Natural killer cell (primary cell): ENCODE measurements around the gene TMEM38A. TPM values are rescaled to one million over a fixed set of nuclear protein-coding genes. Genes with fewer than 3 reads are reported as not detected.
A peak's percentile ranks its signal among the peaks of the same experiment; 100 is the strongest.
"Not testable (repeated sequence)": the region's sequence is repeated elsewhere in the genome, so short reads cannot be mapped to it uniquely, and the experiment has no call there.

Source experiments
- ATAC-seq, 3 donors: fragments of 150-1000 bp in 2 of 3; fragments of 200-7000 bp in 1 of 3; cut with Tn5 transposase; 1 replicate in 1 of 3; 2 replicates in 2 of 3; pipeline ENCODE4 v1.10.0; 2021; ENCODE audit warnings: mild to moderate bottlenecking in 2 of 3, moderate library complexity in 2 of 3
- DNase-seq, 2 donors: peaks; one replicate each; pipeline versions ENCODE4 v3.0.0 to v3.0.0-alpha.2; 2013 to 2021; ENCODE audit warnings: mixed read lengths in 1 of 2
- H3K27ac ChIP-seq: one replicate; pipeline ENCODE4 v1.5.1; 2013; ENCODE audit warnings: mild to moderate bottlenecking, low read length
- H3K27me3 ChIP-seq: one replicate; pipeline ENCODE4 v1.6.1; 2013; ENCODE audit warnings: low read length; ENCODE audit not compliant: control insufficient read depth, insufficient read depth
- H3K36me3 ChIP-seq: one replicate; pipeline ENCODE4 v1.6.1; 2013; ENCODE audit warnings: low read length; ENCODE audit not compliant: control insufficient read depth, insufficient read depth
- H3K4me1 ChIP-seq: one replicate; pipeline ENCODE4 v1.6.1; 2013; ENCODE audit warnings: low read length; ENCODE audit not compliant: control insufficient read depth, insufficient read depth
- H3K4me3 ChIP-seq: one replicate; pipeline ENCODE4 v1.5.1; 2013; ENCODE audit warnings: low read length
- H3K9me3 ChIP-seq: one replicate; pipeline ENCODE4 v1.6.1; 2013; ENCODE audit warnings: low read length; ENCODE audit not compliant: control insufficient read depth, insufficient read depth
- H3K27ac Mint-ChIP-seq, 2 donors: one replicate each; pipeline ENCODE4 v1.8.0; 2022; ENCODE audit warnings: mild to moderate bottlenecking in 2 of 2, mixed read lengths in 2 of 2, moderate library complexity in 1 of 2
- H3K27me3 Mint-ChIP-seq, 2 donors: one replicate each; pipeline ENCODE4 v1.8.0; 2022; ENCODE audit warnings: low read depth in 2 of 2, mixed read lengths in 2 of 2
- H3K36me3 Mint-ChIP-seq: one replicate; pipeline ENCODE4 v1.8.0; 2022; ENCODE audit warnings: mixed read lengths
- H3K4me1 Mint-ChIP-seq, 2 donors: one replicate each; pipeline ENCODE4 v1.8.0; 2022; ENCODE audit warnings: mixed read lengths in 2 of 2
- H3K4me3 Mint-ChIP-seq: one replicate; pipeline ENCODE4 v1.8.0; 2022; ENCODE audit warnings: mild to moderate bottlenecking, moderate library complexity, mixed read lengths
- H3K9me3 Mint-ChIP-seq, 2 donors: one replicate each; pipeline ENCODE4 v1.8.0; 2022; ENCODE audit warnings: mixed read lengths in 2 of 2
- WGBS: methylation state at CpG from one replicate; pipeline ENCODE4 v1.1.7; 2013; ENCODE audit warnings: missing lambda C conversion rate; ENCODE audit not compliant: insufficient coverage; 5-methylcytosine and 5-hydroxymethylcytosine counted together
- intact Hi-C: fragments of 100-400 bp; cut with micrococcal nuclease; formaldehyde crosslinking; loops from one replicate; pipeline ENCODE4 v1.14.2; 2022
- total RNA-seq, 4 donors: library from RNA; stranded (reverse); fragments of 120-200 nt in 1 of 4; gene quantifications; one replicate each; pipeline versions ENCODE4 v1.2.3 to v1.2.4, GENCODE V29; 2013 to 2022
- TF ChIP-seq, protein P1 (sequence below): fragments of 200-600 bp; IDR thresholded peaks from one replicate; pipeline ENCODE4 v1.8.0; 2022; ENCODE audit warnings: antibody characterized with exemption

Gene TMEM38A
- total RNA-seq, 3 donors from 2014 or later (not counting 1 experiment from before 2014, with no cell fraction given): 0.29 to 2.2 (median 0.89) TPM

DNA sequence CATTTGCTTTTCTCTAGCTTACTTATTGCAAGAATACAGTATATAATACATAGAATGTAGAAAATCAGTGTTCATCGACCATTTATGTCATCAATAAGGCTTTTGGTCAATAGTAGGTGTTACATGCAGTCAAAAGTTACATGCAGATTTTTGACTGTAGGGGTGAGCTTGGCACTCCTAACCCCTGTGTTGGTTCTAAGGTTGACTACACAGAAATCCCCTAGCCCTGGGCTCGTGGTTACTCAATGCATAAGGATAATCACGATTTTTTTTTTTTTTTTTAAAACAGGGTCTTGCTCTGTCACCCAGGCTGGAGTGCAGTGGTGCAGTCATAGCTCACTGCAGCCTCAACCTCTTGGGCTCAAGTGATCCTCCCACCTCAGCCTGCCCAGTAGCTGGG, 54.7 kb downstream of the TMEM38A start:
- Mint-ChIP-seq H3K36me3 (no peaks in the 10 kb centered on the region), H3K4me3 (no peak overlapping the region), H3K27ac (no peak overlapping the region), H3K9me3 (no peaks in the 10 kb centered on the region), H3K4me1 (peaks cover 12 to 16% of the 10 kb centered on the region in 2 donors), H3K27me3 (peaks cover 0 to 2% of the 10 kb centered on the region in 2 donors)
- Histone ChIP-seq H3K4me3 (no peak overlapping the region), H3K27me3 (no peaks in the 10 kb centered on the region), H3K36me3 (no peaks in the 10 kb centered on the region), H3K4me1 (peaks cover 23% of the 10 kb centered on the region), H3K9me3 (no peaks in the 10 kb centered on the region), H3K27ac (no peak overlapping the region)
- 57% methylated on average over 3 of the region's 3 CpGs for WGBS
- ATAC-seq: no peak
- intact Hi-C loops: no loop called here
- TF ChIP-seq, protein P1, sequence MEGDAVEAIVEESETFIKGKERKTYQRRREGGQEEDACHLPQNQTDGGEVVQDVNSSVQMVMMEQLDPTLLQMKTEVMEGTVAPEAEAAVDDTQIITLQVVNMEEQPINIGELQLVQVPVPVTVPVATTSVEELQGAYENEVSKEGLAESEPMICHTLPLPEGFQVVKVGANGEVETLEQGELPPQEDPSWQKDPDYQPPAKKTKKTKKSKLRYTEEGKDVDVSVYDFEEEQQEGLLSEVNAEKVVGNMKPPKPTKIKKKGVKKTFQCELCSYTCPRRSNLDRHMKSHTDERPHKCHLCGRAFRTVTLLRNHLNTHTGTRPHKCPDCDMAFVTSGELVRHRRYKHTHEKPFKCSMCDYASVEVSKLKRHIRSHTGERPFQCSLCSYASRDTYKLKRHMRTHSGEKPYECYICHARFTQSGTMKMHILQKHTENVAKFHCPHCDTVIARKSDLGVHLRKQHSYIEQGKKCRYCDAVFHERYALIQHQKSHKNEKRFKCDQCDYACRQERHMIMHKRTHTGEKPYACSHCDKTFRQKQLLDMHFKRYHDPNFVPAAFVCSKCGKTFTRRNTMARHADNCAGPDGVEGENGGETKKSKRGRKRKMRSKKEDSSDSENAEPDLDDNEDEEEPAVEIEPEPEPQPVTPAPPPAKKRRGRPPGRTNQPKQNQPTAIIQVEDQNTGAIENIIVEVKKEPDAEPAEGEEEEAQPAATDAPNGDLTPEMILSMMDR: no peak
- DNase-seq: no peak

DNA sequence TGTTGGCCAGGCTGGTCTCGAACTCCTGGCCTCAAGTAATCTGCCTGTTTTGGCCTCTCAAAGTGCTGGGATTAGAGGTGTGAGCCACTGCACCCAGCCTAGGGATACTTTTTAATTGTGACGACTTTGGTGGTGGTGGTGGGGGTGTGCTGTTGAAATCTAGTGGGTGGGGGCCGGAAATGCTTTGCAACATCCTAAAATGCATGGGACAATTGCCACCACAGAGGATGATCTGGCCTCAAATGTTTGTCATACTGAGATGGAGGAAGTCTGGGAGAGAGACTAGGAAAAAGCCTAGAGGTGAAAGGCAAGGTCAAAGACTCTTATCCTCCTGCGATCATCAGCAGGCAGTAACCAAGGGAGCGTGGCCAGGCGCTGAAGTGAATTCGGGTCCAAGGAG, 60.1 kb downstream of the TMEM38A start:
- H3K36me3 ChIP-seq: no peaks in the 10 kb centered on the region
- 78% methylated on average over 7 of the region's 7 CpGs for WGBS
- DNase-seq (no peak), ATAC-seq (no peak)
- H3K27ac Mint-ChIP-seq: peak overlapping the region; percentile 0 to 67
- intact Hi-C loops: no loop called here
- TF ChIP-seq, protein P1: no peak
- H3K4me3 ChIP-seq: no peak overlapping the region
- peaks cover 12 to 16% of the 10 kb centered on the region in 2 donors for H3K4me1 Mint-ChIP-seq
- H3K36me3 Mint-ChIP-seq: no peaks in the 10 kb centered on the region
- H3K9me3 Mint-ChIP-seq: no peaks in the 10 kb centered on the region
- H3K9me3 ChIP-seq: no peaks in the 10 kb centered on the region
- H3K4me1 ChIP-seq: peaks cover 20% of the 10 kb centered on the region
- no peak overlapping the region for H3K27ac ChIP-seq
- H3K27me3 Mint-ChIP-seq: no peaks in the 10 kb centered on the region
- H3K27me3 ChIP-seq: no peaks in the 10 kb centered on the region
- no peak overlapping the region for H3K4me3 Mint-ChIP-seq

DNA sequence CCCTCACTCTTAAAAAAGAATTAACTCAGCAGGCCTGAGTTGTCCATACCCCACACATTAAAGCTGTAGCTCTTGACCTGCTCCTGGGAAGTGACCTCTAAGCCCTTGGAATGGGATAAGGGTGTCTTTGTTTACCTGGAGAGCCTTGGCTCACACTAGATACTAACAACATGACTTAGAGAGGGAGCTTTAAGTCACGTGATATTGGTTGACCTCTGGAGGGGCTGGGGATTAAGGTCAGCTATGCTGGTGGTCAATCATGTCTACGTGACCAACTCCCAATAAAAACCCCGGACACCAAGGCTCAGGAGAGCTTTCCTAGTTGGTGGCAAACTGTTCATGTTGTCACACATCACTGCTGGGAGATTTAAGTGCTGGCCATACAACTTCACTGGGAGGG, 61.7 kb downstream of the TMEM38A start:
- DNase-seq (no peak), ATAC-seq (no peak)
- Mint-ChIP-seq H3K27me3 (no peaks in the 10 kb centered on the region), H3K27ac (peak overlapping the region in 1 of 2 donors; percentile 49), H3K9me3 (no peaks in the 10 kb centered on the region), H3K4me1 (peaks cover 12 to 16% of the 10 kb centered on the region in 2 donors), H3K4me3 (no peak overlapping the region), H3K36me3 (no peaks in the 10 kb centered on the region)
- WGBS: 82% methylated on average over 3 of the region's 3 CpGs
- intact Hi-C loops: no loop called here
- TF ChIP-seq, protein P1: no peak
- Histone ChIP-seq H3K27me3 (no peaks in the 10 kb centered on the region), H3K36me3 (no peaks in the 10 kb centered on the region), H3K4me1 (peaks cover 20% of the 10 kb centered on the region), H3K27ac (no peak overlapping the region), H3K4me3 (no peak overlapping the region), H3K9me3 (no peaks in the 10 kb centered on the region)

DNA sequence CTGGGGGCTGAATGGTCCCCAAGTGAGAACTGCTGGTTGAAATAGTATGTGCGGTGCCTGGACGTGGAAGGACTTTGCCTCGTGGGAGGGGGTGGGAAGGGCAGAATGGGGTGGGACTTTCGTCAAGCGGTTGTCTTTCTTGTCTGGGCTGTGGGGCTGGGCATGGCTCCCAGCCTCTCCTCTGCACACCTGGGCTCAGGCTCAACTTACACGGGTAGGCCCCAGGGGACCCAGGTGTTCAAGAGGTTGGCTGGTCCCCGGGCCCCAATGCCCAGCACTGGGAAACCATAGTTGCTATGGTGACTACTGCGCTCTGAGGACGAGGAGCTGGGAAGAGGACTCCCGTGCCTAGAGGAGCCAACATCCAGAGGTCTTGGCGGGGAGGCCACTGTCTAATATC, 66.0 kb downstream of the TMEM38A start:
- H3K27me3 Mint-ChIP-seq: no peaks in the 10 kb centered on the region
- Histone ChIP-seq H3K27ac (no peak overlapping the region), H3K27me3 (no peaks in the 10 kb centered on the region), H3K4me1 (no peaks in the 10 kb centered on the region), H3K4me3 (no peak overlapping the region), H3K9me3 (no peaks in the 10 kb centered on the region), H3K36me3 (no peaks in the 10 kb centered on the region)
- WGBS: 79% methylated on average over 11 of the region's 11 CpGs
- DNase-seq (no peak), ATAC-seq (no peak)
- no peak overlapping the region for H3K27ac Mint-ChIP-seq
- H3K9me3 Mint-ChIP-seq: no peaks in the 10 kb centered on the region
- H3K36me3 Mint-ChIP-seq: no peaks in the 10 kb centered on the region
- H3K4me1 Mint-ChIP-seq: no peaks in the 10 kb centered on the region
- intact Hi-C loops: no loop called here
- TF ChIP-seq, protein P1: no peak
- H3K4me3 Mint-ChIP-seq: no peak overlapping the region

DNA sequence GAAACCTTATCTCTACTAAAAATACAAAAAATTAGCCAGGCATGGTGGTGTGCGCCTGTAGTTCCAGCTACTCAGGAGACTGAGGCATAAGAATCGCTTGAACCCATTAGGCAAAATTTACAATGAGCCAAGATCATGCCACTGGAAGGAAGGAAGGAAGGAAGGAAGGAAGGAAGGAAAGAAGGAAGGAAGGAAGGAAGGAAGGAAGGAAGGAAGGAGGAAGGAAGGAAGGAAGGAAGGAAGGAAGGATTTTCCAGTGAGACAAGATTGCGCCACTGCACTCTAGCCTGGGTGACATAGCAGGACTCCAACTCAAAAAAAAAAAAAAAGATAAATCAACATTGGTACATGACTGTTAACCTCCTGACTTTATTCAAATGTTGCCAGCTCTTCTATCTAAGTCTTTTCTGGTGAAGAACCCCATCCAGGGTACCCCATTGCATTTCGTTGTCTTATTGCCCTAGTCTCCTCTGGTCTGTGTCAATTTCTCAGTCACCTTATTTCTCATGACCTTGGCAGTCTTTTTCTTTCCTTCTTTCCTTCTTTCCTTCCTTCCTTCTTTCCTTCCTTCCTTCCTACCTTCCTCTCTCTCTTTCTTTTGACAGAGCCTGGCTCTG, 74.8 kb downstream of the TMEM38A start:
- not testable (repeated sequence) for H3K27me3 Mint-ChIP-seq, ATAC-seq
- WGBS: 91% methylated on average over 4 of the region's 4 CpGs

More for the DNA sequence above, 74.8 kb downstream of the TMEM38A start:
- H3K4me3 Mint-ChIP-seq, H3K4me3 ChIP-seq, H3K4me1 ChIP-seq, H3K27ac Mint-ChIP-seq, intact Hi-C loops, H3K9me3 ChIP-seq, H3K9me3 Mint-ChIP-seq, DNase-seq, H3K27ac ChIP-seq, H3K4me1 Mint-ChIP-seq, H3K36me3 Mint-ChIP-seq, H3K27me3 ChIP-seq, H3K36me3 ChIP-seq: not testable (repeated sequence)
